WTC11 (cell line): ENCODE data around the gene RAB8B.

Experiments used
- CREM ChIP-seq: sonication (generic); formaldehyde crosslinking; IDR thresholded peaks from 2 replicates; pipeline ENCODE4 v1.8.1; 2022; ENCODE audit warnings: mild to moderate bottlenecking, missing genetic modification reagents, moderate library complexity
- ESRRA ChIP-seq: sonication (generic); formaldehyde crosslinking; IDR thresholded peaks from 2 replicates; pipeline ENCODE4 v1.8.1; 2022; ENCODE audit warnings: mild to moderate bottlenecking, missing genetic modification reagents, borderline replicate concordance
- FOXP1 ChIP-seq: sonication (generic); formaldehyde crosslinking; IDR thresholded peaks from 2 replicates; pipeline ENCODE4 v1.8.0; 2022; ENCODE audit warnings: missing genetic modification reagents, mild to moderate bottlenecking, moderate library complexity, borderline replicate concordance
- JUN ChIP-seq: sonication (generic); formaldehyde crosslinking; IDR thresholded peaks from 2 replicates; pipeline ENCODE4 v1.8.0; 2023; ENCODE audit warnings: mild to moderate bottlenecking, missing genetic modification reagents
- MYBL2 ChIP-seq: sonication (generic); formaldehyde crosslinking; IDR thresholded peaks from 2 replicates; pipeline ENCODE4 v1.8.1; 2023; ENCODE audit warnings: mild to moderate bottlenecking, moderate library complexity, missing genetic modification reagents
- NFE2L1 ChIP-seq: sonication (generic); formaldehyde crosslinking; IDR thresholded peaks from 2 replicates; pipeline ENCODE4 v1.8.1; 2023; ENCODE audit warnings: missing genetic modification reagents
- NR1H2 ChIP-seq: sonication (generic); formaldehyde crosslinking; IDR thresholded peaks from 2 replicates; pipeline ENCODE4 v1.9.0; 2021; ENCODE audit warnings: mild to moderate bottlenecking, moderate library complexity, missing genetic modification reagents
- SMAD3 ChIP-seq: sonication (generic); formaldehyde crosslinking; IDR thresholded peaks from 2 replicates; pipeline ENCODE4 v1.8.0; 2022; ENCODE audit warnings: missing genetic modification reagents, mild to moderate bottlenecking, borderline replicate concordance
- TCF7 ChIP-seq: sonication (generic); formaldehyde crosslinking; IDR thresholded peaks from 2 replicates; pipeline ENCODE4 v1.8.0; 2022; ENCODE audit warnings: mild to moderate bottlenecking, low read depth, missing genetic modification reagents, moderate library complexity
- ZNF138 ChIP-seq: sonication (generic); formaldehyde crosslinking; conservative IDR thresholded peaks from 2 replicates; pipeline ENCODE4 v1.8.1; 2022; ENCODE audit warnings: mild to moderate bottlenecking, moderate library complexity, missing genetic modification reagents
- TF ChIP-seq, protein P1 (sequence below): fragments of 200-600 bp; IDR thresholded peaks from 2 replicates; pipeline ENCODE4 v1.8.0; 2022; ENCODE audit warnings: antibody characterized with exemption
- TF ChIP-seq, protein P2 (sequence below): sonication (generic); formaldehyde crosslinking; IDR thresholded peaks from 2 replicates; pipeline ENCODE4 v1.8.1; 2022; ENCODE audit warnings: missing genetic modification reagents, borderline replicate concordance
- TF ChIP-seq, protein P3 (sequence below): sonication (generic); formaldehyde crosslinking; IDR thresholded peaks from 2 replicates; pipeline ENCODE4 v1.8.1; 2023; ENCODE audit warnings: mild to moderate bottlenecking, missing genetic modification reagents, moderate library complexity
- TF ChIP-seq, protein P4 (sequence below): sonication (generic); formaldehyde crosslinking; IDR thresholded peaks from 2 replicates; pipeline ENCODE4 v1.8.0; 2022; ENCODE audit warnings: mild to moderate bottlenecking, missing genetic modification reagents

DNA sequence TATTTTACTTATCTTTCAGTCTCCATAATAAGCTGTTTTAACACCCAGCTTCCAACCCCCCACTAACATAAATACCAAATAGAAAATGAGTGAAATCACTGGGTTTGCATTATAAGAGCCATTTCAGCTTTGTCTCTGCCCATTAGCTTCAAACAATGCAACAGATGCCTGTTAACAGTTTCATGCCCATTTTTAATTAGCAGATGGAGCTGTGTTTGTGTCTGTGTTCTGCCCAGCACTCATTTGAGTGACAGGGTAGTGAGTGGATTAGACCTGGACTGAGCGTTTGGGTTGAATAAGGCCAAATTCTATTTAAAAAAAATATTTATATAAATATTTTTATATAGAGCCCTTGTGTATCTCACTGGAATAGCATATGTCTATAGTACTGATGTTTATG is 7.4 kb downstream of the RAB8B start:
- TF ChIP-seq SMAD3 (CRISPR knock-in tag) (no peak), TCF7 (CRISPR knock-in tag) (no peak), ZNF138 (CRISPR knock-in tag) (no peak), JUN (CRISPR knock-in tag) (no peak), CREM (CRISPR knock-in tag) (no peak), FOXP1 (CRISPR knock-in tag) (no peak), MYBL2 (CRISPR knock-in tag) (no peak), NR1H2 (CRISPR knock-in tag) (no peak), ESRRA (CRISPR knock-in tag) (no peak), NFE2L1 (CRISPR knock-in tag) (no peak)
- TF ChIP-seq, protein P1, sequence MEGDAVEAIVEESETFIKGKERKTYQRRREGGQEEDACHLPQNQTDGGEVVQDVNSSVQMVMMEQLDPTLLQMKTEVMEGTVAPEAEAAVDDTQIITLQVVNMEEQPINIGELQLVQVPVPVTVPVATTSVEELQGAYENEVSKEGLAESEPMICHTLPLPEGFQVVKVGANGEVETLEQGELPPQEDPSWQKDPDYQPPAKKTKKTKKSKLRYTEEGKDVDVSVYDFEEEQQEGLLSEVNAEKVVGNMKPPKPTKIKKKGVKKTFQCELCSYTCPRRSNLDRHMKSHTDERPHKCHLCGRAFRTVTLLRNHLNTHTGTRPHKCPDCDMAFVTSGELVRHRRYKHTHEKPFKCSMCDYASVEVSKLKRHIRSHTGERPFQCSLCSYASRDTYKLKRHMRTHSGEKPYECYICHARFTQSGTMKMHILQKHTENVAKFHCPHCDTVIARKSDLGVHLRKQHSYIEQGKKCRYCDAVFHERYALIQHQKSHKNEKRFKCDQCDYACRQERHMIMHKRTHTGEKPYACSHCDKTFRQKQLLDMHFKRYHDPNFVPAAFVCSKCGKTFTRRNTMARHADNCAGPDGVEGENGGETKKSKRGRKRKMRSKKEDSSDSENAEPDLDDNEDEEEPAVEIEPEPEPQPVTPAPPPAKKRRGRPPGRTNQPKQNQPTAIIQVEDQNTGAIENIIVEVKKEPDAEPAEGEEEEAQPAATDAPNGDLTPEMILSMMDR = no peak
- TF ChIP-seq, protein P2, sequence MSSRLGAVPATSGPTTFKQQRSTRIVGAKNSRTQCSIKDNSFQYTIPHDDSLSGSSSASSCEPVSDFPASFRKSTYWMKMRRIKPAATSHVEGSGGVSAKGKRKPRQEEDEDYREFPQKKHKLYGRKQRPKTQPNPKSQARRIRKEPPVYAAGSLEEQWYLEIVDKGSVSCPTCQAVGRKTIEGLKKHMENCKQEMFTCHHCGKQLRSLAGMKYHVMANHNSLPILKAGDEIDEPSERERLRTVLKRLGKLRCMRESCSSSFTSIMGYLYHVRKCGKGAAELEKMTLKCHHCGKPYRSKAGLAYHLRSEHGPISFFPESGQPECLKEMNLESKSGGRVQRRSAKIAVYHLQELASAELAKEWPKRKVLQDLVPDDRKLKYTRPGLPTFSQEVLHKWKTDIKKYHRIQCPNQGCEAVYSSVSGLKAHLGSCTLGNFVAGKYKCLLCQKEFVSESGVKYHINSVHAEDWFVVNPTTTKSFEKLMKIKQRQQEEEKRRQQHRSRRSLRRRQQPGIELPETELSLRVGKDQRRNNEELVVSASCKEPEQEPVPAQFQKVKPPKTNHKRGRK (CRISPR knock-in tag) = no peak
- TF ChIP-seq, protein P3, sequence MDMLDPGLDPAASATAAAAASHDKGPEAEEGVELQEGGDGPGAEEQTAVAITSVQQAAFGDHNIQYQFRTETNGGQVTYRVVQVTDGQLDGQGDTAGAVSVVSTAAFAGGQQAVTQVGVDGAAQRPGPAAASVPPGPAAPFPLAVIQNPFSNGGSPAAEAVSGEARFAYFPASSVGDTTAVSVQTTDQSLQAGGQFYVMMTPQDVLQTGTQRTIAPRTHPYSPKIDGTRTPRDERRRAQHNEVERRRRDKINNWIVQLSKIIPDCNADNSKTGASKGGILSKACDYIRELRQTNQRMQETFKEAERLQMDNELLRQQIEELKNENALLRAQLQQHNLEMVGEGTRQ = no peak
- TF ChIP-seq, protein P4, sequence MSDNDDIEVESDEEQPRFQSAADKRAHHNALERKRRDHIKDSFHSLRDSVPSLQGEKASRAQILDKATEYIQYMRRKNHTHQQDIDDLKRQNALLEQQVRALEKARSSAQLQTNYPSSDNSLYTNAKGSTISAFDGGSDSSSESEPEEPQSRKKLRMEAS (CRISPR knock-in tag) = no peak
